PC-3 (cell line): Measurements from ENCODE around the gene POGLUT2.

Experiments used
- EZH2phosphoT487 ChIP-seq: fragments of 300-600 bp; sonication (generic); IDR thresholded peaks from 2 replicates; pipeline ENCODE4 v1.6.1; 2018; ENCODE audit warnings: mild to moderate bottlenecking, antibody characterized with exemption, low read length, borderline replicate concordance
- TF ChIP-seq, protein P1 (sequence below): fragments of 300-600 bp; sonication (generic); conservative IDR thresholded peaks from 2 replicates; pipeline ENCODE4 v1.5.1; 2017; ENCODE audit warnings: antibody characterized with exemption, low read depth, mild to moderate bottlenecking, low read length

DNA sequence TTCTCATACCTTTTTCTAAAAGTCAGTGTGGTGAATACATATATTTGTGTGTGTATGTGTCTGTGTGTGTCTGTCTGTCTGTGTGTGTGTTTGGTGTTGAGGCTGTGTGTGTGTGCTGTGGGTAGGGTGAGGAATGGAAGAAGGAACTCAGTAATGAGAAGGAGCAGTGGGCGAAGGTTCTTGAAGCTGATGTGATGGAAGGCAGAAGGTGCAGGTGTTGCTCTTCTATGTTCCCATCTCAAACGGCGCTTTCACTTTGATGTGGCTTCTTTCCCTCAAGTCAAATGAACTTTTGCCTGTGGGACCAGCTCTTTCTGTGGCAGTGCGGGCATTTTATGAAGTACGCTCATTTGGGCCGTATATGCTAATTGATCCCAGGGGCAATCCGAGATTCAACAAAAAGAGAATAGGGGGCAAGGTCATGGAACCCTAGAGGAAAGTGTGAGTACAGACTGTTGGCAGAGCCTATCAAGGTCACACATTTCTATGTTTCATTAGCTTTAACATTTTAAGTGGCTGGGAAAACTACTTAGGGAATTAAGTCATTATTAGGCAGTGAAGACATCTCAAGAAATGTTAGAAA is 15.3 kb upstream of the POGLUT2 start:
- TF ChIP-seq, protein P1, sequence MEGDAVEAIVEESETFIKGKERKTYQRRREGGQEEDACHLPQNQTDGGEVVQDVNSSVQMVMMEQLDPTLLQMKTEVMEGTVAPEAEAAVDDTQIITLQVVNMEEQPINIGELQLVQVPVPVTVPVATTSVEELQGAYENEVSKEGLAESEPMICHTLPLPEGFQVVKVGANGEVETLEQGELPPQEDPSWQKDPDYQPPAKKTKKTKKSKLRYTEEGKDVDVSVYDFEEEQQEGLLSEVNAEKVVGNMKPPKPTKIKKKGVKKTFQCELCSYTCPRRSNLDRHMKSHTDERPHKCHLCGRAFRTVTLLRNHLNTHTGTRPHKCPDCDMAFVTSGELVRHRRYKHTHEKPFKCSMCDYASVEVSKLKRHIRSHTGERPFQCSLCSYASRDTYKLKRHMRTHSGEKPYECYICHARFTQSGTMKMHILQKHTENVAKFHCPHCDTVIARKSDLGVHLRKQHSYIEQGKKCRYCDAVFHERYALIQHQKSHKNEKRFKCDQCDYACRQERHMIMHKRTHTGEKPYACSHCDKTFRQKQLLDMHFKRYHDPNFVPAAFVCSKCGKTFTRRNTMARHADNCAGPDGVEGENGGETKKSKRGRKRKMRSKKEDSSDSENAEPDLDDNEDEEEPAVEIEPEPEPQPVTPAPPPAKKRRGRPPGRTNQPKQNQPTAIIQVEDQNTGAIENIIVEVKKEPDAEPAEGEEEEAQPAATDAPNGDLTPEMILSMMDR: no peak
- no peak for TF ChIP-seq EZH2phosphoT487
